HS-27A (cell line): ENCODE results near the gene TNFRSF21.
"Not testable (repeated sequence)": the region's sequence is repeated elsewhere in the genome, so short reads cannot be mapped to it uniquely, and the experiment has no call there.

Source experiments
- DNase-seq: peaks from one replicate; pipeline ENCODE4 v3.0.0-alpha.2; 2012; ENCODE audit warnings: low read depth, missing footprints

Gene TNFRSF21, protein sequence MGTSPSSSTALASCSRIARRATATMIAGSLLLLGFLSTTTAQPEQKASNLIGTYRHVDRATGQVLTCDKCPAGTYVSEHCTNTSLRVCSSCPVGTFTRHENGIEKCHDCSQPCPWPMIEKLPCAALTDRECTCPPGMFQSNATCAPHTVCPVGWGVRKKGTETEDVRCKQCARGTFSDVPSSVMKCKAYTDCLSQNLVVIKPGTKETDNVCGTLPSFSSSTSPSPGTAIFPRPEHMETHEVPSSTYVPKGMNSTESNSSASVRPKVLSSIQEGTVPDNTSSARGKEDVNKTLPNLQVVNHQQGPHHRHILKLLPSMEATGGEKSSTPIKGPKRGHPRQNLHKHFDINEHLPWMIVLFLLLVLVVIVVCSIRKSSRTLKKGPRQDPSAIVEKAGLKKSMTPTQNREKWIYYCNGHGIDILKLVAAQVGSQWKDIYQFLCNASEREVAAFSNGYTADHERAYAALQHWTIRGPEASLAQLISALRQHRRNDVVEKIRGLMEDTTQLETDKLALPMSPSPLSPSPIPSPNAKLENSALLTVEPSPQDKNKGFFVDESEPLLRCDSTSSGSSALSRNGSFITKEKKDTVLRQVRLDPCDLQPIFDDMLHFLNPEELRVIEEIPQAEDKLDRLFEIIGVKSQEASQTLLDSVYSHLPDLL

DNA sequence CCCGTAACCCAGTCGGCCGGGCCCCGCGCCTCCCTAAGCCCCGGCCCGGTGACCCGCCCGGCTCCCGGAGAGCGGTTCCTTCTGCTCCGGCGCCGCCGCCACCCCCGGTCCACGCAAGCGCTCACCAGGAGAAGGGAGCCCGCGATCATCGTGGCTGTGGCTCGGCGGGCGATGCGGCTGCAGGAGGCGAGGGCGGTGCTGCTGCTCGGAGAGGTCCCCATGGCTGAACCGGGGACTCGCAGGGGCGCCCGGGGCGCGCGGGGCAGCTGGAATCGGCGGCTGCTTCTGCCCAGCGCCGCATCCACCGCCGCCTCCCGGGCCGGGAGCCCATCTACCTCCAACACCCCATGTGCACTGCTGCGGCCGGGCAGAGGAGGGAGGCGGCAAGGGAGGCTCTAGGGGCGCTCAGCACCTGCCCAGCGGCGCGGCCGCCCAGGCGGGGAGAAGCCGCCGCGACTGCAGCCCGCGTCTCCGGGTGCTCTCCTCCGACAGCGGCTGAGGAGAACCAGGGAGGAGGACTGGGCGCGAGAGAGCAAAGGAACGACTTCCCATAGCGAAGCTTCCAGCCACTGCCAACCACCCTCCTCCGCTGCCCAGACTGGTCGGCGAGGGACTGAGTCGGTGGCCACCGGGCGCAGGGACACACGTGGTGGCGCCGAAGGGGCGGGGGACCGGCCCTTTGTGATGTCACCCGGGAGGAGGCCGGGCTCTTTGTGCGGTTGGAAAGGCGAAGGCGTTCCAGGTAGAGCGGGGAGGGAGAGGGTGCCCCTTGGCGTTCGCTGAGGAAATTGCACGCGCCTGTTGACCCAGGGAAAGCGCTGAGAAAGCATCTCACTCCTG lies at the start of gene TNFRSF21:
Gene TNFRSF21 (minus strand): TSS at position 615 of the 840 bp plus-strand sequence. CDS start 394 bp downstream, at position 221.
- DNase-seq = no peak

DNA sequence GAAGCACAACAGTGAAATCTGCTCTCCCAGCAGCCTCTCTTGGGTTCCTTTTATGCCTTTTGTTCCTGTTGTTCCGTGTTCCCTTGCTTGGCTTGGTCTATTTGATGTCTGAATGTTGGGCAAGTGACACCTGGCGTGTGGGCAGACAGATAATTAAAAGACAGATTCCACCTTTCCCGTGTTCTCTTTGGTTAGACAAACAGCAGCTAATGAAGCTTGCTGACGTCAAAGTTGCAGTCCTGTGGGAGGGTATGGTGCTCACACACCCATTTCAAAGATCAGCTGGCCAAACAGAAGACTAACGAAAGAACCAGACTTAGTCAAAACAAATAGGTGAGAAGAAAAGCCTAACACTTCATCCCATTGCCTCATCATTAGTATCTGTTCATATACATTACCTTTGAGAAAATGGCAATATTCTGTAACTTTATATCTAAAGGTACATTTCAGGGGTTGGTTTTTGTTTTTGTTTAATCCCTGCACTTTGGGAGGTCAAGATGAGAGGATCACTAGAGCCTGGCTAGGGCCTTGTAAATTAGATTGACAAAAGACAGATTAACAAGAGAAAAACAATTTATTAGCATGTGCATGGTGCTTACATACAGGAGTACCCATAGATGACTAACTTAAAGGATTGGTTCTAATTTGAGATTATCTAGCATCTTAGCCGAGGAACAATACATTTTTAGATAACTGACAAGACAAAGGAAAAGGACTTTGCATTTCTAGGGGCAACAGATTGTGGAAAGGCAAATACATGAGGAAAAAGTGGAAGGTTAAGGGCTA lies 48.9 kb upstream of the TNFRSF21 start:
- DNase-seq = no peak

DNA sequence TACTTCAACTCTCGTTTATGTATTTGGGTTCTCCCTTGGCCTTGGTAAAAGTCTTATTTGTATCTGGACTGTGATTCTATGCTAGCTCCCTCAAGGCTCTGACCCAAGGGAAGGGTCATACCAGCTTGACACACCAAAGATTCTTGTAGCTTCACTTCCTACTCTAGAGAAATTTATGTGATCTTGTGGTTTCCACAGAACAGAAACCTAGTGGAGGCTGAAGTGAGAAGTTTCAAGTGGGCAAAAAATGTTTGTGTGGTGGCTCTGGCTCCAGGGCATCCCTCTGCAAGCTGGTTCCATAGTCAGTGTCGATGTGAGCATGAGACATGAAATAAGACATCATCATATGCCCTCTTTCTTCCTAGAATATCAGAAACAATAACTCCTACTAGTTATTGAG lies 48.1 kb upstream of the TNFRSF21 start:
- no peak for DNase-seq

DNA sequence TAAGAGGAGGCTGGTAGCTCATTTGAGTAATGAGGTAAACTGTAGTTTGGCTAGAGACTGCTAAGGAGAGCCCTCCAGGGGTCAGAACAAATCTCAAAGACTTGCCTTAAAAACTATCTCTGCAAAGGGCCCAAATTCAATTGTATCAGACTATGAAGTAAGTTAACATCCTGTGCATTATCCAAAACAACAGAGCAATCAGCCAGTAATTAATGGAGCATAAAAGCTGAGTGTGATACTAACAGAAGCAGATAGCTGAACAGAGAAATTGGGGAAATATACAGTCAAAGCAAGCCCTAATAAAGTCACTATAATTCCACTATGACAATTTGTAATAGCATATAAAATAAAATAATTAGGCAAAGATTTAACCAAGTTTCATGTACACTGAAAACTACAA lies 45.8 kb upstream of the TNFRSF21 start:
- no peak for DNase-seq

DNA sequence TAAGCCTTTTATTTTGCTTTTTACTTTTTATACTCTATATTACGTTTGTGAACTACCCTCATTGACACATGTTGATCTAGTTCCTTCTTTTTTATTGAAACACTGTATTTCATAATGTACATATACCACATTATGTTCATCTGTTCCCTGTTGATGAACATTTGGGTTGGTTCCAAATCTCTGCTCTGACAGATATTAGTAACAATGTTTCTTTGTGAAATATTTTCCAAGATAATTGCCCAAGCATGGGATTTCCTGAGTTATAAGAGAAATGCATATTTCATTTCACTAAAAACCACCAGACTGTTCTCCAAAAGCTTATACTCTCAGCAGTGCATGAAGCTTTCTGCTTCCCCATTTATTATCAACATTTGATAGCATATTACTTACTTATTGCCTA lies 44.2 kb upstream of the TNFRSF21 start:
- no peak for DNase-seq

DNA sequence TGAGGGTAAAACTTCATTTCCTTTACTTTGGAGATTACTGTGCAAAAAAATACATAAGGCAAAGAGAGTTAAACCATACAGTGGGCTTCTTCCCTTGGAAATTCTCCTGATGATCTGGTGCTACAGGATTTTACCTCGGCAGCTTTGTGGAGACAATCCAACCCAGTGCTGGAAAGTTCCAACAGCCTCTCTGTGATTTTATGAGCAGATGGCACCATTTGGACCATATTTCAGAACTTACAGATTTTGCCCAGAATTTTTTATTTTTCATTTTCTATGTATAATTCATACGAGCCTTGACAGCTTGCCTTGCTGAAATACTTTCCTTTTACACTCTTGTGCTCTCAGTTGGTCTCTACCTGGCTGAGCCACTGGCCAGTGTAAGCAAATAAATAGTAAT lies 43.3 kb upstream of the TNFRSF21 start:
- DNase-seq = no peak

DNA sequence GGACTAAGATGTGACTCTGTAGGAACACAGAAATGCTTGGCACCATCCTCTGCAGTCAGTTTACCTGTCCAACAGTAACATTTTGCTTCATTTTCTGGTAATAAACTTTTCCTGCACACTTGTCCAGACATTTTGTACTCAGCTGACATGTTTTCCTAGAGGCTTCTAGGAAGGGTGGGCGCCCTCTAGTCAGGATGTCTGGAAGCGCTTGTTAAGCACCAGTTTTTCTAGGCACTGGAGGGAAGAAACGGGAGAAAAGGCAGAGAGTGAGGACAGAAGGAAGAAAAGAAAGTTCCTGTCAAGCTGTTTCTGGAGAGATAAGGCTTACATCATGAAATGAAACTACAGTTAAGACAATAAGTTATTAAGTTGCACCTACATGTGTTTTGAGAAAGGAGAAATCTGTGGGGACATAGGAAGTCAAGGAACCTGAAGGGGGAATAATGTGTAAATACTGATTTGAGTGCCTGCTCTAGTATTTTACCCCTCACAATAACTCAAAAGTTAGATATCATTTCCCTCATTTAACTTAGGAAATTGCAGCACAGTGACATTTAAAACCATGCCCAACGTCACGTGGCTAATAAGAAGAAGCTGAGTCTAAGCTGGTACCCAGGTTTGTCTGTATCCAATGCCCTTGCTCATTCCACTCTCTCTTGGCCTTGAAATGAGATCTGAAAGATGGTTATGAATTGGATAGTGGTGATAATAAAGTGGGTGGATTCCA lies 42.7 kb upstream of the TNFRSF21 start:
- DNase-seq = no peak

DNA sequence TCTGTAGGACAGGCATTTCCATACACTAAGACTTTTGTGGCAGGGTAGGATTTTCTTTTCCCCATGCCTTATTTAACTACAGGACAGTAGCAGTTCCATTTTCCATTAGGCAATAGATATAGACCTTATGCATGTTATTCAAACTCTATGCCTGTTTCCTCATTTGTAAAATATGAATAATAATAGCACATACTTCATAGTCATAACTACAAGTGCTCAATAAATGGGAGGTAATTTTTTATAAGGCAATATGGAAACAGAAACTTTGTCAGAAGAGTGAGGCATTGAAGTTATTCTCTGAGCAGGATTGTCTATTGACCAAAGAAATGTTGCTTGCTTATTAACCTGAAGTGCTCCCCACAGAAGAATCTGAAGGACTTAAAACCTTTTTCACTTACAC lies 41.9 kb upstream of the TNFRSF21 start:
- DNase-seq = no peak

DNA sequence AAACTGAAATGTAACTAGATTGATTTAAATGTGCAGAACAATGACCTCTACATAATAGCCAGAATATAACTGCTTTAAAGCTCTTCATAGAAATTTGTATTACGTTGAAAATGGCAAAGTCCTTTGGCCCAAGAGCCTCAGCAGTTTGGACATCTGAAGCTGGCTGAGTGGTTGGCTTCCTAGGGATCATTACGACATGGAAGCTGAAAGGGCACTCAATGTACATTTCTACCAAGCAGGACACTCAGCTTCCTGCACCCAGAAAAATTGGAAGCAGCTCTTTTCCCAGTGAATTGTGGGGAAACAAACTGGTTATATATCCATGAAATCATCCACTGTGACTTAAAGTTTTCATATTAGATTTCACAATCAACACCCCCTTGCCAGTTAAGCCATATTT lies 40.2 kb upstream of the TNFRSF21 start:
- DNase-seq = no peak

DNA sequence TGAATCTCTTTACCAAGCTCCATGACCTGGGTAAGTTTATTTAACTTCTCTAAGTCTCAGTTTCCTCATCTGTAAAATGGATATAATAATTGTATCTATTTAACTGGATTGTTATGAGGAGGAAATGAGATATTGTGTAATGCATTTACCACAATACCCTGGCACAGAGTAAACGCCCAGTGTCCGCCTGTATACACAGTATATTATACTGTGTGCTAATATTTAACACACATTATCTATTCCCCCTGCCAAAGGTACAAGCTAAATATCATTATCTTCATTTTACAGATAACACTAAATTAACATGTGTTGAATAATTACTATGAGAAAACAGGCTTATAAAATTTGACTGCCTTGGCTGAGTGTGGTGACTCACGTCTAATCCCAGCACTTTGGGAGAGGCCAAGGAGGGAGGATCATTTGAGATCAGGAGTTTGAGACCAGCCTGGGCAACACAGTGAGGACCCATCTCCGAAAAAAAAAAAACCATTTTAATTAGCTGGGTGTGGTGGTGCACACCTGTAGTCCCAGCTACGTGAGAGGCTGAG lies 38.7 kb upstream of the TNFRSF21 start:
- no peak for DNase-seq

DNA sequence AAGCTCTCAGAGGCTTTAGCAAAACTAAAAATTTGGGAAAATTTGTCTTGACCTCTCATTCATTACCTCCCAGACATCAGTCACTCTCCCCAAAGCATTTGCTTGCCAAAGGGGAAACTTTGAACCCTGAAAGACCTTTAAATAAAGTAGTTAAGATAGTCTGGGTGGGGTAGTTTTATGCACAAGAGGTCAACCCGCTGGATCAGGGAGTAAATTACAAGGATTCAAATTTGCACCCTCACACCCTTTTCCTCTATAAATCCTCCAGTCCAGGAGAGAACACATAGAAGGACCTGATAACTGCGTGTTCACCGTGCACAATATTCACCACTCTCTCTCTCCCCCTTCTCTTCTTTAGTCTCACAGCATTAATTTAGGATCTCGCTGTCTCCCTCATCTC lies 36.1 kb upstream of the TNFRSF21 start:
- no peak for DNase-seq

DNA sequence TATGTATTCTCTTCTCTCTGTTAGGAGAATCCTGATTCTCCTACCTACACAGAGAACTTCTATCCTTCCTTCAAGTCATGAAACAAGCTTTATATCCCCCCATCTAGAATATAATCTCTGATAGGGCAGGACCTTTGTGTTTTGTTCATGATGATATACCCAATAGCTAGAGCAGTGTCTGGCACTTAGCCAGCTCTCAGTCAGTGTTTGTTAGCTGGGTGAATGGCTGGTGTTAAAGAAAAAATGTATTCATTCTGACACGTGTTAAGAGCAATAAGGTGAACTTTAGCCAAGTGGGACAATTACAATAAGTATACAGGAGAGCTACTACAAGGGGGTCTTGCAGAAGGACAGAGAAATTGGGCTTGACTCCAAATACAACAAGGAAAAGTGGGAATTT lies 34.3 kb upstream of the TNFRSF21 start:
- DNase-seq = no peak

DNA sequence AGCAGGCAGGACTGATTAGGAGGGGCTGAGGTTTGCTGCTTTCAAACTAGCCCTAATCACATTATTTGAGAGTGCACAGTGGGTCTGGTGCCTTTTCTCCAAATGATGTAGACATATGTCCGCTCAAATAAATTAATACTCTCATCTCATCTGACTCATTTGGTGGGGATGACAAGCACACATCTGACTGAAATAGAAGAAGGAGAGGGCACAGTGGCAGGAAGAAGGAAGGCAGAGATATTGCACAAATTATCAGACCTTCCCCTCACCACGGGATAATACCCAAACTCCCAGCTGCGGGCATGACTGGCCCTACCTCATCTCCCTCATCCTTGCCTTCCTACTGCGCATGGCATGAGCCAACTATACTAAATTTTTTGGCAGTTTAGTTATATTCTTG lies 33.9 kb upstream of the TNFRSF21 start:
- no peak for DNase-seq

DNA sequence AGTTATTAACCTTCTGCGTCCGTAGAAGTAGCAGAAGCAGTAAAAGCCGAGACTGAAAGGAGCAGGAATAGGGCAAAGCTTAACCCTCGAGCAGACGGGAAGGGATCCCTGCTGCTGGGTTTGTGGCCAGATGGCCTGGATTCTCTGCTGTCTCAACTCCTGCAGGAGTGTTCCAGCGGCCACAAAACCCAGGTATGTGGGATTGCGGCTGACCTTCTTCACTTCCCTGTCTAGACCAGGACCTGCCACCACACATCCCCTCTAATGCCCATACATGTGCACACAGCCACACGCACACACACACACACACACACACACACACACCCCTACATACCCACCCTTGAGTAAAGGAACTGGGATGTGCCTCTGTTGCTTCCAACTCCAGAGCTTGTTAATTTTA lies 33.1 kb upstream of the TNFRSF21 start:
- DNase-seq = no peak

DNA sequence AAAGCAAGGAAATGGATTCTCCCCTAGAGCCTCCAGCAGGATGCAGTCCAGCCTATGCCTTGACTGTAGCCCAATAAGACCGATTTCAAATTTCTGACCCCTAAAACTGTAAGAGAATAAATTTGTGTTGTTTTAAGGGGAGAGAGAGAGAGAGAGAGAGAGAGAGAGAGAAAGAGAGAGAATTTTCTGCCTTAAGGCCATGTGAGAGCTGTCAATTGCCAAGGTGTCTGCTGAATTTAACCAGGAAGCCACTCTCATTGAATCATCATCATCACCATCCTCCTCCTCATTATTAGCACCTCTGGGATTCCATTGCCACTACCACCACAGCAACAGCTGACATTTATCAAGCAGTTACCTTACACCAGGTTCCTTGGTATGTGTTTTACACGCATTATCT lies 27.8 kb upstream of the TNFRSF21 start:
- DNase-seq = no peak

DNA sequence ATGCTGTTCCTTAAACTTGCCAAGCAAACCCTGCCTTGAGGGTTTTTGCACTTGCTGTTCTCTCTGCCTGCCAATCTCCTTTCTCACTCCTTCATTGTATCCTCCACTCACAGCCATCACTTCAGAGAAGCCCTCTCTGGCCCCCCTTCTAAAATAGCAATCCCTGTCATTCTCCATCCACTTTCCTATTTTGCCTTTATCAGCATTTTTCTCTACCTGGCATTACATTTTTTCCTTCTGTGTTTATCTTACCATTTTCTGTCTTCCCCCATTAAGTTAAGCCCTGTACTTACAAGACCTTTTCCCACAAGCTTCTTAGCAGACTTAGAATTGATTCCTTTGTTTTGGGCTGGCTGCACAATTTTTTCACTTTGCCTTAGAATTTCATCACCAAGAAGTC lies 26.6 kb upstream of the TNFRSF21 start:
- DNase-seq = no peak

DNA sequence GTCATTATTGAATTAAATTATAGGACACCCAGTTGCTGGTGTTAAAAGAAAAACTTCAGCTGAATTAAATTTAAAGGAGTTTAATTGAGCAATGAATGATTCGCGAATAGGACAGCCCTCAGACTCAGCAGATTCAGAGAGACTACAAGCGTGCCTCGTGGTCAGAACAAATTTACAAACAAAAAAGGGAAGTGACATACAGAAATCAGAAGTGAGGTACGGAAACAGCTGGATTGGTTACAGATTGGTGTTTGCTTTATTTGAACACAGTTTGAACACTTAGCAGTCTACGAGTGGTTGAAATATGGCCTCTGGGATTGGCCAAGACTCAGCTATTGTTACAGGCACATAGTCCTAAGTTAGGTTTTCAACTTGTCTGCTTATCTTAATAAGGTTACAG lies 25.8 kb upstream of the TNFRSF21 start:
- DNase-seq = no peak

DNA sequence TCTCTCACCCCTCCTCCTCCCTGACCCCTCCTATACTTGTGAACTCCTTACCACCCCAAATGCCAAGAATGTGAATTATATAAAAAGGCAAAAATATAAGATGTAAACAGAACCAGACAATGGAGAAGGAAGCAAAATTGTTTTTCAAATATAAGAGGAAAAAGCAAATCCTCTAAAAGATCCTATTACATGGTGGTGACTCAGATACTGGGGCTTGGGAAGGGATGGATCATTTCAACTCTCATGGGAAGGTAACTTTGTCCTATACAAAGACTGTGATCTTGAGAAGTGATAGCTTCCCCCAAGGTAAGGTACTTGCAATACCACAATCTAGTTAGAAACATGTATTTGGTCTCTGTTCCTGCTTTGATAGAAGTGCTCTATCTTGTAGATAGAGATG lies 24.6 kb upstream of the TNFRSF21 start:
- DNase-seq = no peak

DNA sequence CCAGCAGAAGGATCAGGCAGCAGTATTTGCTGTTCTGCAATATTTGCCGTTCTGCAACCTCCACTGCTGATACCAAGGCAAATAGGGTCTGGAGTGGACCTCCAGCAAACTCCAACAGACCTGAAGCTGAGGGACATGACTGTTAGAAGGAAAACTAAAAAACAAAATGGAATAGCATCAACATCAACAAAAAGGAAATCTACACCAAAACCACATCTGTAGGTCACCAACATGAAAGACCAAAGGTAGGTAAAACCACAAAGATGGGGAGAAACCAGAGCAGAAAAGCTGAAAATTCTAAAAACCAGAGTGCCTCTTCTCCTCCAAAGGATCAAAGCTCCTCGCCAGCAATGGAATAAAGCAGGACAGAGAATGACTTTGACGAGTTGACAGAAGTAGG lies 18.9 kb upstream of the TNFRSF21 start:
- DNase-seq = not testable (repeated sequence)

DNA sequence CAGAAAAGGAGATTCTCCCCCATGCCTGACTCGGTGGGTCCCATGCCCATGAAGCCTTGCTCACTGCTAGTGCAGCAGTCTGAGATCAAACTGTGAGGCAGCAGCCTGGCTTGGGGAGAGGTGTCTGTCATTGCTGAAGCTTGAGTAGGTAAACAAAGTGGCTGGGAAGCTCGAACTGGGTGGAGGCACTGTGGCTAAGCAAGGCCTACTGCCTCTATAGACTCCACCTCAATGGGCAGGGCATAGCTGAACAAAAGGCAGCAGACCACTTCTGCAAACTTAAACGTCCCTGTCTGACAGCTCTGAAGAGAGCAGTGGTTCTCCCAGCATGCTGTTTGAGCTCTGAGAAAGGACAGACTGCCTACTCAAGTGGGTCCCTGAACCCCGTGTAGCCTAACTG lies 18.4 kb upstream of the TNFRSF21 start:
- DNase-seq = not testable (repeated sequence)

DNA sequence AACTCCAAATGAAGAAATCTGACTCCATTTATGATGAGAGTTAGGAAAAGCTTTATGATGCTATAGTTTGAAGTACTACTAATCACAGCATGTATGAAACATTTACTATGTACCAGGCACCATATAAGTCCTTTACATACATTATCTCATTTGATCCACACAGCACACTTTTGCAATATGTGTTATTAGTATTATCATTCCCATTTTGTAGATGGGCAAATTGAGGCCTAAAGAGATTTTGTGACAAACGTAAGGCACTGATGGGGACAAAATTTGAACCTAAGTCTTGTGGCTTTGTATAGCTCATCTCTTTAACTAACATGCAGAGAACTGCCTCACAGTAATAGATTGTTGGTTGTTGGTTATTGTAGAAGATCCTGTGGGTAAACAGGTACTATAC lies 14.2 kb upstream of the TNFRSF21 start:
- no peak for DNase-seq
